SK-N-SH (cell line): ENCODE results near the gene CD34.

Experiments
- FOXM1 ChIP-seq: IDR thresholded peaks from 2 replicates; pipeline ENCODE4 v1.4.0; 2012; ENCODE audit warnings: low read depth, mild to moderate bottlenecking
- MXI1 ChIP-seq: IDR thresholded peaks from 2 replicates; pipeline ENCODE4 v1.6.1; 2012; ENCODE audit warnings: mild to moderate bottlenecking, low read depth, low read length, improper control_type of control experiment
- POLR2AphosphoS5 ChIP-seq: IDR thresholded peaks from 2 replicates; pipeline ENCODE4 v1.6.1; 2012; ENCODE audit warnings: low read depth, low read length
- RAD21 ChIP-seq: IDR thresholded peaks from 2 replicates; pipeline ENCODE4 v1.6.1; 2012; ENCODE audit warnings: mild to moderate bottlenecking, low read length
- RFX5 ChIP-seq: IDR thresholded peaks from 2 replicates; pipeline ENCODE4 v1.6.1; 2012; ENCODE audit warnings: mild to moderate bottlenecking, improper control_type of control experiment, low read length
- RXRA ChIP-seq: IDR thresholded peaks from 2 replicates; pipeline ENCODE4 v1.4.0; 2012; ENCODE audit warnings: low read depth, mild to moderate bottlenecking, borderline replicate concordance
- SIN3A ChIP-seq: IDR thresholded peaks from 2 replicates; pipeline ENCODE4 v1.6.1; 2012; ENCODE audit warnings: low read depth, mild to moderate bottlenecking, low read length, moderate library complexity, borderline replicate concordance
- TAF1 ChIP-seq: IDR thresholded peaks from 2 replicates; pipeline ENCODE4 v1.6.1; 2012; ENCODE audit warnings: low read depth, mild to moderate bottlenecking, low read length, moderate library complexity, borderline replicate concordance
- TEAD4 ChIP-seq: IDR thresholded peaks from 2 replicates; pipeline ENCODE4 v1.4.0; 2012; ENCODE audit warnings: mild to moderate bottlenecking, borderline replicate concordance; ENCODE audit not compliant: insufficient read depth
- TF ChIP-seq, protein P1 (sequence below): fragments of 200-600 bp; sonication (generic); IDR thresholded peaks from 2 replicates; pipeline ENCODE4 v1.6.1; 2017; ENCODE audit warnings: antibody characterized with exemption, mild to moderate bottlenecking, moderate library complexity
- TF ChIP-seq, protein P2 (sequence below): IDR thresholded peaks from 2 replicates; pipeline ENCODE4 v1.4.0; 2012; ENCODE audit warnings: low read depth, borderline replicate concordance
- TF ChIP-seq, protein P3 (sequence below): IDR thresholded peaks from 2 replicates; pipeline ENCODE4 v1.6.1; 2012; ENCODE audit warnings: mild to moderate bottlenecking, low read depth, low read length, moderate library complexity
- TF ChIP-seq, protein P4 (sequence below): IDR thresholded peaks from 2 replicates; pipeline ENCODE4 v1.4.0; 2012; ENCODE audit warnings: low read depth, borderline replicate concordance

DNA sequence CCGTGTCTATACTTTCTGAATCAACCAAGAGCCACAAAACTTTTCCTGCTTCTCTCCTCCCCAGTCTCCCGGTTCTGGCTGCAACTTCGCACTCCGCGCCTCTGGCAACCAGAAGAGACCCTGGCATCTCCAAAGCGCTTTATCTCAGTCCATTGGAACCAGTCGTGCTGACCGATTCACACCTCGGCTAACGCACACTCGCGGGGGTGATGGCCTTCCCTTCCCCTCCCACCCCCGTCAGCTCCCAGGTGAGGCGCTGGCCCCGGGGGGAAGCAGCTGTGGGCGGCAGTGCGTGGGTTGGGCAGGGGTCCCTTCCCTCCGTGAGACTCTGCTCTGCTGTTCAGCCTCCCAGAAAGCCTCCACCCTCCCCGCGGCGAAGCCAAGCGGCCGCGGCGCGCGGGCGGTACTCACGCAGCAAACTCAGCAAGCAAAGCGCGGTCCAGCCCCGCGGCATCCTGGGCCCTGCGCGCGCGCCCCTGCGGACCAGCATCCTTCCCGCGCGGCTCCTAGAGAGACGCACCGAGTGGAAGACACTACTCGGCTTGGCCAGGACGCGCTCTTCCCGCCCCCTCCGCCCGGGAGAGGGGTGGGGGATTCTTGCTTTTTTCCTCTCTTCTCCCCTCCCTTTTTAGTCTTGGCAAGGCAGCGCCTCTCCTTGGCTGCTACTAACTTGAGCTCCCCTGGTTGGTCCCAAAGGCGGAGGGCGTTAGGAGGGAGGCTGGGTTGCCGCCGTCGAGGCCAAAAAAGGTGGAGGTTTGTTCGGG lies at the start of gene CD34:
- TF ChIP-seq, protein P1, sequence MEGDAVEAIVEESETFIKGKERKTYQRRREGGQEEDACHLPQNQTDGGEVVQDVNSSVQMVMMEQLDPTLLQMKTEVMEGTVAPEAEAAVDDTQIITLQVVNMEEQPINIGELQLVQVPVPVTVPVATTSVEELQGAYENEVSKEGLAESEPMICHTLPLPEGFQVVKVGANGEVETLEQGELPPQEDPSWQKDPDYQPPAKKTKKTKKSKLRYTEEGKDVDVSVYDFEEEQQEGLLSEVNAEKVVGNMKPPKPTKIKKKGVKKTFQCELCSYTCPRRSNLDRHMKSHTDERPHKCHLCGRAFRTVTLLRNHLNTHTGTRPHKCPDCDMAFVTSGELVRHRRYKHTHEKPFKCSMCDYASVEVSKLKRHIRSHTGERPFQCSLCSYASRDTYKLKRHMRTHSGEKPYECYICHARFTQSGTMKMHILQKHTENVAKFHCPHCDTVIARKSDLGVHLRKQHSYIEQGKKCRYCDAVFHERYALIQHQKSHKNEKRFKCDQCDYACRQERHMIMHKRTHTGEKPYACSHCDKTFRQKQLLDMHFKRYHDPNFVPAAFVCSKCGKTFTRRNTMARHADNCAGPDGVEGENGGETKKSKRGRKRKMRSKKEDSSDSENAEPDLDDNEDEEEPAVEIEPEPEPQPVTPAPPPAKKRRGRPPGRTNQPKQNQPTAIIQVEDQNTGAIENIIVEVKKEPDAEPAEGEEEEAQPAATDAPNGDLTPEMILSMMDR: no peak
- TF ChIP-seq TEAD4: no peak
- no peak for TF ChIP-seq POLR2AphosphoS5
- no peak for TF ChIP-seq RFX5
- TF ChIP-seq, protein P2, sequence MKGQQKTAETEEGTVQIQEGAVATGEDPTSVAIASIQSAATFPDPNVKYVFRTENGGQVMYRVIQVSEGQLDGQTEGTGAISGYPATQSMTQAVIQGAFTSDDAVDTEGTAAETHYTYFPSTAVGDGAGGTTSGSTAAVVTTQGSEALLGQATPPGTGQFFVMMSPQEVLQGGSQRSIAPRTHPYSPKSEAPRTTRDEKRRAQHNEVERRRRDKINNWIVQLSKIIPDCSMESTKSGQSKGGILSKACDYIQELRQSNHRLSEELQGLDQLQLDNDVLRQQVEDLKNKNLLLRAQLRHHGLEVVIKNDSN: no peak
- TF ChIP-seq FOXM1: no peak
- TF ChIP-seq, protein P3, sequence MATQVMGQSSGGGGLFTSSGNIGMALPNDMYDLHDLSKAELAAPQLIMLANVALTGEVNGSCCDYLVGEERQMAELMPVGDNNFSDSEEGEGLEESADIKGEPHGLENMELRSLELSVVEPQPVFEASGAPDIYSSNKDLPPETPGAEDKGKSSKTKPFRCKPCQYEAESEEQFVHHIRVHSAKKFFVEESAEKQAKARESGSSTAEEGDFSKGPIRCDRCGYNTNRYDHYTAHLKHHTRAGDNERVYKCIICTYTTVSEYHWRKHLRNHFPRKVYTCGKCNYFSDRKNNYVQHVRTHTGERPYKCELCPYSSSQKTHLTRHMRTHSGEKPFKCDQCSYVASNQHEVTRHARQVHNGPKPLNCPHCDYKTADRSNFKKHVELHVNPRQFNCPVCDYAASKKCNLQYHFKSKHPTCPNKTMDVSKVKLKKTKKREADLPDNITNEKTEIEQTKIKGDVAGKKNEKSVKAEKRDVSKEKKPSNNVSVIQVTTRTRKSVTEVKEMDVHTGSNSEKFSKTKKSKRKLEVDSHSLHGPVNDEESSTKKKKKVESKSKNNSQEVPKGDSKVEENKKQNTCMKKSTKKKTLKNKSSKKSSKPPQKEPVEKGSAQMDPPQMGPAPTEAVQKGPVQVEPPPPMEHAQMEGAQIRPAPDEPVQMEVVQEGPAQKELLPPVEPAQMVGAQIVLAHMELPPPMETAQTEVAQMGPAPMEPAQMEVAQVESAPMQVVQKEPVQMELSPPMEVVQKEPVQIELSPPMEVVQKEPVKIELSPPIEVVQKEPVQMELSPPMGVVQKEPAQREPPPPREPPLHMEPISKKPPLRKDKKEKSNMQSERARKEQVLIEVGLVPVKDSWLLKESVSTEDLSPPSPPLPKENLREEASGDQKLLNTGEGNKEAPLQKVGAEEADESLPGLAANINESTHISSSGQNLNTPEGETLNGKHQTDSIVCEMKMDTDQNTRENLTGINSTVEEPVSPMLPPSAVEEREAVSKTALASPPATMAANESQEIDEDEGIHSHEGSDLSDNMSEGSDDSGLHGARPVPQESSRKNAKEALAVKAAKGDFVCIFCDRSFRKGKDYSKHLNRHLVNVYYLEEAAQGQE: no peak
- no peak for TF ChIP-seq MXI1
- no peak for TF ChIP-seq RAD21
- TF ChIP-seq TAF1: no peak
- no peak for TF ChIP-seq SIN3A
- TF ChIP-seq, protein P4, sequence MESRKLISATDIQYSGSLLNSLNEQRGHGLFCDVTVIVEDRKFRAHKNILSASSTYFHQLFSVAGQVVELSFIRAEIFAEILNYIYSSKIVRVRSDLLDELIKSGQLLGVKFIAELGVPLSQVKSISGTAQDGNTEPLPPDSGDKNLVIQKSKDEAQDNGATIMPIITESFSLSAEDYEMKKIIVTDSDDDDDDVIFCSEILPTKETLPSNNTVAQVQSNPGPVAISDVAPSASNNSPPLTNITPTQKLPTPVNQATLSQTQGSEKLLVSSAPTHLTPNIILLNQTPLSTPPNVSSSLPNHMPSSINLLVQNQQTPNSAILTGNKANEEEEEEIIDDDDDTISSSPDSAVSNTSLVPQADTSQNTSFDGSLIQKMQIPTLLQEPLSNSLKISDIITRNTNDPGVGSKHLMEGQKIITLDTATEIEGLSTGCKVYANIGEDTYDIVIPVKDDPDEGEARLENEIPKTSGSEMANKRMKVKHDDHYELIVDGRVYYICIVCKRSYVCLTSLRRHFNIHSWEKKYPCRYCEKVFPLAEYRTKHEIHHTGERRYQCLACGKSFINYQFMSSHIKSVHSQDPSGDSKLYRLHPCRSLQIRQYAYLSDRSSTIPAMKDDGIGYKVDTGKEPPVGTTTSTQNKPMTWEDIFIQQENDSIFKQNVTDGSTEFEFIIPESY: no peak
- TF ChIP-seq RXRA: no peak
